Stimulated activated CD4-positive, alpha-beta T cell treated with anti-CD3 and anti-CD28 coated beads, Interleukin-1b, Interleukin-23, amount 100 ng/mL, for 24 hours (primary cell): Measurements from ENCODE around the gene CERS5.
A peak's percentile ranks its signal among the peaks of the same experiment; 100 is the strongest.

Experiments used
- DNase-seq, 4 experiments: peaks; one replicate each; pipeline ENCODE4 v3.0.0-alpha.2; 2020; ENCODE audit warnings: low read depth in 4 of 4, low spot score in 1 of 4

The CERS5 gene

GRCh38 chr12:50142993-50143392 is 24.2 kb downstream of the CERS5 start:
- no peak for DNase-seq

- DNase-seq, result no peak
Measured at GRCh38 chr12:50132505-50133135, 34.5 kb downstream of the CERS5 start.

GRCh38 chr12:50129290-50129689 is 37.9 kb downstream of the CERS5 start:
- no peak for DNase-seq

GRCh38 chr12:50127546-50127945 is 39.6 kb downstream of the CERS5 start:
- DNase-seq, result no peak

GRCh38 chr12:50123203-50123602 is 44.0 kb downstream of the CERS5 start:
- DNase-seq, result no peak

- DNase-seq, result no peak
Measured at GRCh38 chr12:50121641-50122040, 45.5 kb downstream of the CERS5 start.

- DNase-seq, result no peak
Measured at GRCh38 chr12:50120953-50121352, 46.2 kb downstream of the CERS5 start.

GRCh38 chr12:50120521-50120920 is 46.6 kb downstream of the CERS5 start:
- DNase-seq, result no peak

- no peak for DNase-seq
Measured at GRCh38 chr12:50119387-50119786, 47.8 kb downstream of the CERS5 start.

GRCh38 chr12:50117057-50117622 is 50.0 kb downstream of the CERS5 start:
- DNase-seq, result no peak

GRCh38 chr12:50112456-50113218 is 54.5 kb downstream of the CERS5 start:
- no peak for DNase-seq

- peak; percentile 95 to 98 (median 98) for DNase-seq
Measured at GRCh38 chr12:50111693-50112455, 55.3 kb downstream of the CERS5 start, which contains the start of gene COX14. COX14 (plus strand) TSS chr12:50112236; CDS start chr12:50120044, 7,808 bp downstream.

GRCh38 chr12:50111395-50111692 is 55.8 kb downstream of the CERS5 start:
- no peak for DNase-seq

GRCh38 chr12:50110762-50111351 is 56.3 kb downstream of the CERS5 start:
- DNase-seq, result no peak

- no peak for DNase-seq
Measured at GRCh38 chr12:50110127-50110761, 56.9 kb downstream of the CERS5 start.

GRCh38 chr12:50109319-50109718 is 57.9 kb downstream of the CERS5 start:
- no peak for DNase-seq

- DNase-seq, result no peak
Measured at GRCh38 chr12:50107416-50108268, 59.5 kb downstream of the CERS5 start.

GRCh38 chr12:50106907-50107306 is 60.3 kb downstream of the CERS5 start:
- no peak for DNase-seq

- DNase-seq, result no peak
Measured at GRCh38 chr12:50105913-50106450, 61.2 kb downstream of the CERS5 start.
